ENCODE data around the gene ERAL1.

DNA sequence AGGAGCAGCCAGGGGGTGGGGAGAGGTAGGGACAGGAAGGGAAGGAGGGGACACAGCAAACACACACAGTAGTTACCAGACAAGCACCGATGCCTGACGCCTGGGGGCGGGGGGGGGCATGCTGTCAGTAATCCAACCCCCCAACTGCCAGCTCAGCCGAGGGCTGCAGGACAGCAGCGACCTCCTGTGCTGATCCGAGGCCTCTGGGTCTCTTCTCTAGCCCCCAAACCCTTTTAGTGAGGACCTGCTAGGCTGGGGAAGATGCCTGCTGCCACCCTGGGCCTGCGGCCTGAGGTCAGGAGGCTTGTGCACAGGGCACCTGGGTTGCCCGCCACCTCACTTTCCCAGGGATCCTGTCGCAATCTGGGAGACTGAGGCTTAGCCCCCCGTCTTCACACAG lies 31.1 kb downstream of the ERAL1 start:
- no peak for TF ChIP-seq POLR2A (IDR thresholded peaks at IDR 0.05)
- TF ChIP-seq, protein P1, sequence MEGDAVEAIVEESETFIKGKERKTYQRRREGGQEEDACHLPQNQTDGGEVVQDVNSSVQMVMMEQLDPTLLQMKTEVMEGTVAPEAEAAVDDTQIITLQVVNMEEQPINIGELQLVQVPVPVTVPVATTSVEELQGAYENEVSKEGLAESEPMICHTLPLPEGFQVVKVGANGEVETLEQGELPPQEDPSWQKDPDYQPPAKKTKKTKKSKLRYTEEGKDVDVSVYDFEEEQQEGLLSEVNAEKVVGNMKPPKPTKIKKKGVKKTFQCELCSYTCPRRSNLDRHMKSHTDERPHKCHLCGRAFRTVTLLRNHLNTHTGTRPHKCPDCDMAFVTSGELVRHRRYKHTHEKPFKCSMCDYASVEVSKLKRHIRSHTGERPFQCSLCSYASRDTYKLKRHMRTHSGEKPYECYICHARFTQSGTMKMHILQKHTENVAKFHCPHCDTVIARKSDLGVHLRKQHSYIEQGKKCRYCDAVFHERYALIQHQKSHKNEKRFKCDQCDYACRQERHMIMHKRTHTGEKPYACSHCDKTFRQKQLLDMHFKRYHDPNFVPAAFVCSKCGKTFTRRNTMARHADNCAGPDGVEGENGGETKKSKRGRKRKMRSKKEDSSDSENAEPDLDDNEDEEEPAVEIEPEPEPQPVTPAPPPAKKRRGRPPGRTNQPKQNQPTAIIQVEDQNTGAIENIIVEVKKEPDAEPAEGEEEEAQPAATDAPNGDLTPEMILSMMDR (IDR thresholded peaks at IDR 0.05) = no peak
